ENCODE measurements around the gene PDGFD. TPM values are rescaled to one million over a fixed set of nuclear protein-coding genes. Genes with fewer than 3 reads are reported as not detected.

Gene PDGFD
- total RNA-seq, 4 donors from 2014 or later = 4.4 to 7.2 (median 5.2) TPM

GRCh38 chr11:104165014-104165413 is 1.1 kb upstream of the PDGFD start:
- peaks cover 8% of the 10 kb centered on the region for H3K27me3 ChIP-seq
- no peaks in the 10 kb centered on the region for H3K9me3 ChIP-seq
- WGBS = 79% methylated on average over 7 of the region's 7 CpGs
- H3K4me3 ChIP-seq = no peak overlapping the region
- H3K27ac ChIP-seq = no peak overlapping the region
- no peaks in the 10 kb centered on the region for H3K36me3 ChIP-seq
- peaks cover 13% of the 10 kb centered on the region for H3K4me1 ChIP-seq
- TF ChIP-seq POLR2AphosphoS5 (IDR thresholded peaks at IDR 0.05) (no peak), EP300 (IDR thresholded peaks at IDR 0.05) (no peak), POLR2A (IDR thresholded peaks at IDR 0.05) (no peak), CTCF (IDR thresholded peaks at IDR 0.05) (no peak)
- DNase-seq (ENCODE audit: low spot score in 2 of 2) = no peak

GRCh38 chr11:104163100-104164027 is 583 bp downstream of the PDGFD start:
- Histone ChIP-seq H3K27ac (no peak overlapping the region), H3K27me3 (peaks cover 8% of the 10 kb centered on the region)
- WGBS = 6% methylated on average over 38 of the region's 38 CpGs

GRCh38 chr11:104161751-104162450 is 2.0 kb downstream of the PDGFD start:
- Histone ChIP-seq H3K4me1 (peaks cover 13% of the 10 kb centered on the region), H3K27me3 (peaks cover 8% of the 10 kb centered on the region), H3K9me3 (no peaks in the 10 kb centered on the region), H3K36me3 (no peaks in the 10 kb centered on the region), H3K4me3 (no peak overlapping the region), H3K27ac (no peak overlapping the region)
- no peak for TF ChIP-seq POLR2A (IDR thresholded peaks at IDR 0.05)
- TF ChIP-seq EP300 (IDR thresholded peaks at IDR 0.05) = no peak
- no peak for TF ChIP-seq POLR2AphosphoS5 (IDR thresholded peaks at IDR 0.05)
- no peak for TF ChIP-seq CTCF (IDR thresholded peaks at IDR 0.05)
- 62% methylated on average over 1 of the region's 1 CpG for WGBS
- DNase-seq (ENCODE audit: low spot score in 2 of 2) = no peak

More at GRCh38 chr11:104163100-104164027, 583 bp downstream of the PDGFD start:
- no peaks in the 10 kb centered on the region for H3K36me3 ChIP-seq
- peak overlapping the region; percentile 57 for H3K4me3 ChIP-seq
- TF ChIP-seq EP300 (IDR thresholded peaks at IDR 0.05) (no peak), POLR2AphosphoS5 (IDR thresholded peaks at IDR 0.05) (no peak), POLR2A (IDR thresholded peaks at IDR 0.05) (no peak), CTCF (IDR thresholded peaks at IDR 0.05) (no peak)
- H3K4me1 ChIP-seq = peaks cover 13% of the 10 kb centered on the region
- no peaks in the 10 kb centered on the region for H3K9me3 ChIP-seq
- DNase-seq (ENCODE audit: low spot score in 2 of 2) = no peak

GRCh38 chr11:104159356-104159755 is 4.6 kb downstream of the PDGFD start:
- H3K9me3 ChIP-seq = no peaks in the 10 kb centered on the region
- 87% methylated on average over 1 of the region's 1 CpG for WGBS
- no peak for TF ChIP-seq POLR2AphosphoS5 (IDR thresholded peaks at IDR 0.05)
- TF ChIP-seq CTCF (IDR thresholded peaks at IDR 0.05) = no peak
- TF ChIP-seq EP300 (IDR thresholded peaks at IDR 0.05) = no peak
- TF ChIP-seq POLR2A (IDR thresholded peaks at IDR 0.05) = no peak

GRCh38 chr11:104155375-104155774 is 8.6 kb downstream of the PDGFD start:
- H3K9me3 ChIP-seq = no peaks in the 10 kb centered on the region
- no peak for DNase-seq (ENCODE audit: low spot score in 2 of 2)
- H3K27ac ChIP-seq = no peak overlapping the region
- H3K36me3 ChIP-seq = no peaks in the 10 kb centered on the region
- TF ChIP-seq POLR2AphosphoS5 (IDR thresholded peaks at IDR 0.05) (no peak), EP300 (IDR thresholded peaks at IDR 0.05) (no peak), POLR2A (IDR thresholded peaks at IDR 0.05) (no peak), CTCF (IDR thresholded peaks at IDR 0.05) (no peak)
- 79% methylated on average over 1 of the region's 1 CpG for WGBS
- H3K4me1 ChIP-seq = no peaks in the 10 kb centered on the region
- H3K27me3 ChIP-seq = no peaks in the 10 kb centered on the region
- H3K4me3 ChIP-seq = no peak overlapping the region

More at GRCh38 chr11:104159356-104159755, 4.6 kb downstream of the PDGFD start:
- DNase-seq (ENCODE audit: low spot score in 2 of 2) = no peak
- Histone ChIP-seq H3K36me3 (no peaks in the 10 kb centered on the region), H3K4me1 (peaks cover 13% of the 10 kb centered on the region), H3K27ac (no peak overlapping the region), H3K27me3 (peaks cover 8% of the 10 kb centered on the region), H3K4me3 (no peak overlapping the region)
